ENCODE results near the gene GRIN2A.

- no peak for TF ChIP-seq CTCF (IDR thresholded peaks at IDR 0.05)
- no peak for TF ChIP-seq POLR2A (IDR thresholded peaks at IDR 0.05)
These were observed 274.5 kb downstream of the GRIN2A start for GRCh38 chr16:9907752-9908151.
